GM18526 (cell line): ENCODE measurements around the gene TAMM41.

Source experiments
- POLR2A ChIP-seq: IDR thresholded peaks from 3 replicates; pipeline ENCODE4 v1.6.1; 2011; ENCODE audit not compliant: insufficient read length; ENCODE audit errors: extremely low read depth

The TAMM41 gene

GRCh38 chr3:11846281-11847266 lies at the start of gene TAMM41:
TSS of gene TAMM41 (minus strand) at chr3:11846885. CDS start at chr3:11846636, 249 bp downstream.
- TF ChIP-seq POLR2A = peak; percentile 96

- TF ChIP-seq POLR2A = no peak
Observed at GRCh38 chr3:11878837-11879236, 32.2 kb upstream of the TAMM41 start.

GRCh38 chr3:11853450-11853849 lies 6.8 kb upstream of the TAMM41 start:
- no peak for TF ChIP-seq POLR2A

- no peak for TF ChIP-seq POLR2A
Observed at GRCh38 chr3:11850003-11850402, 3.3 kb upstream of the TAMM41 start.

- TF ChIP-seq POLR2A = no peak
Observed at GRCh38 chr3:11847607-11848006, 922 bp upstream of the TAMM41 start.

- TF ChIP-seq POLR2A = no peak
Observed at GRCh38 chr3:11845651-11846050, 1.0 kb downstream of the TAMM41 start.

GRCh38 chr3:11844891-11845290 lies 1.8 kb downstream of the TAMM41 start:
- no peak for TF ChIP-seq POLR2A

- no peak for TF ChIP-seq POLR2A
Observed at GRCh38 chr3:11835028-11835639, 11.6 kb downstream of the TAMM41 start.

- TF ChIP-seq POLR2A = no peak
Observed at GRCh38 chr3:11832981-11833905, 13.4 kb downstream of the TAMM41 start.

- TF ChIP-seq POLR2A = no peak
Observed at GRCh38 chr3:11829416-11829815, 17.3 kb downstream of the TAMM41 start.

GRCh38 chr3:11826628-11827265 lies 19.9 kb downstream of the TAMM41 start:
- no peak for TF ChIP-seq POLR2A

- TF ChIP-seq POLR2A = no peak
Observed at GRCh38 chr3:11825301-11825700, 21.4 kb downstream of the TAMM41 start.

GRCh38 chr3:11820531-11821041 lies 26.1 kb downstream of the TAMM41 start:
- no peak for TF ChIP-seq POLR2A

GRCh38 chr3:11819146-11819689 lies 27.5 kb downstream of the TAMM41 start:
- TF ChIP-seq POLR2A = no peak

GRCh38 chr3:11818033-11818432 lies 28.7 kb downstream of the TAMM41 start:
- TF ChIP-seq POLR2A = no peak

GRCh38 chr3:11815111-11815510 lies 31.6 kb downstream of the TAMM41 start:
- no peak for TF ChIP-seq POLR2A
